Measurements from ENCODE around the gene PRCC.

Gene PRCC

DNA sequence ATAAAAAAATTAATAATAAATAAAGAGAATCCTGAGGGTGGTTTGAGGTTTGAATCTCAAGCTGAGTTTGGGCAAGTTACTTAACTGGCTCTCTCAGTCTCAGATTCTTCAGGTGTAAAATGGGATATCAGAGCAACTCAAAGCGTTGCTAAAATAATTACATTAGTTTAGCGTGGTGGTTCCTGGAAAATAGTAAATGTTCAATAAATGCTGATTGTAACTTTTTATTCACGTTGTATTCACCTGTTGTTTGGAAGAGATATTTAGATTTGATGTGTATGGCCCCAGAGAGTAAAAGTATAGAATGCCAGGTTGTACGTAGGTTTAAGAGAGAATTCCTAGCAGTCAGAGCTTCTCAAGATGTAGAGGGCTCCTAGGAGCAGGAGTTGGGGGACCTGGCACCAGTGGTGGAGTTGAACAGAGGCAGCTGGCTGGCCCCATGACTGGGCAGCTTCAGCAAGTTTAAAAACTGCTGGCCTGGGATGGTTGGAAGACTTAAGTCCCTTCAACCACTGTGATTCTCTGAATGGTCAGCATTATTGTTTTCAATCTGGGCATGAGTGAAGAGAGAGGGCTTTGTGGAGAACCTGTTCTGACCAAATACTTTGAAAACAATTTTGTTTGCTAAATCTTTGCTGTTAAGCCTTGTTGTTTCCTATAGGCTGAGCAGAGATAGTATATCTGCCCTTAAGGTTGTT is 22.4 kb downstream of the PRCC start:
- TF ChIP-seq ZFX (IDR thresholded peaks at IDR 0.05): no peak
- TF ChIP-seq, protein P1, sequence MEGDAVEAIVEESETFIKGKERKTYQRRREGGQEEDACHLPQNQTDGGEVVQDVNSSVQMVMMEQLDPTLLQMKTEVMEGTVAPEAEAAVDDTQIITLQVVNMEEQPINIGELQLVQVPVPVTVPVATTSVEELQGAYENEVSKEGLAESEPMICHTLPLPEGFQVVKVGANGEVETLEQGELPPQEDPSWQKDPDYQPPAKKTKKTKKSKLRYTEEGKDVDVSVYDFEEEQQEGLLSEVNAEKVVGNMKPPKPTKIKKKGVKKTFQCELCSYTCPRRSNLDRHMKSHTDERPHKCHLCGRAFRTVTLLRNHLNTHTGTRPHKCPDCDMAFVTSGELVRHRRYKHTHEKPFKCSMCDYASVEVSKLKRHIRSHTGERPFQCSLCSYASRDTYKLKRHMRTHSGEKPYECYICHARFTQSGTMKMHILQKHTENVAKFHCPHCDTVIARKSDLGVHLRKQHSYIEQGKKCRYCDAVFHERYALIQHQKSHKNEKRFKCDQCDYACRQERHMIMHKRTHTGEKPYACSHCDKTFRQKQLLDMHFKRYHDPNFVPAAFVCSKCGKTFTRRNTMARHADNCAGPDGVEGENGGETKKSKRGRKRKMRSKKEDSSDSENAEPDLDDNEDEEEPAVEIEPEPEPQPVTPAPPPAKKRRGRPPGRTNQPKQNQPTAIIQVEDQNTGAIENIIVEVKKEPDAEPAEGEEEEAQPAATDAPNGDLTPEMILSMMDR (conservative IDR thresholded peaks at IDR 0.05): no peak
- no peak overlapping the region for H3K27ac ChIP-seq

DNA sequence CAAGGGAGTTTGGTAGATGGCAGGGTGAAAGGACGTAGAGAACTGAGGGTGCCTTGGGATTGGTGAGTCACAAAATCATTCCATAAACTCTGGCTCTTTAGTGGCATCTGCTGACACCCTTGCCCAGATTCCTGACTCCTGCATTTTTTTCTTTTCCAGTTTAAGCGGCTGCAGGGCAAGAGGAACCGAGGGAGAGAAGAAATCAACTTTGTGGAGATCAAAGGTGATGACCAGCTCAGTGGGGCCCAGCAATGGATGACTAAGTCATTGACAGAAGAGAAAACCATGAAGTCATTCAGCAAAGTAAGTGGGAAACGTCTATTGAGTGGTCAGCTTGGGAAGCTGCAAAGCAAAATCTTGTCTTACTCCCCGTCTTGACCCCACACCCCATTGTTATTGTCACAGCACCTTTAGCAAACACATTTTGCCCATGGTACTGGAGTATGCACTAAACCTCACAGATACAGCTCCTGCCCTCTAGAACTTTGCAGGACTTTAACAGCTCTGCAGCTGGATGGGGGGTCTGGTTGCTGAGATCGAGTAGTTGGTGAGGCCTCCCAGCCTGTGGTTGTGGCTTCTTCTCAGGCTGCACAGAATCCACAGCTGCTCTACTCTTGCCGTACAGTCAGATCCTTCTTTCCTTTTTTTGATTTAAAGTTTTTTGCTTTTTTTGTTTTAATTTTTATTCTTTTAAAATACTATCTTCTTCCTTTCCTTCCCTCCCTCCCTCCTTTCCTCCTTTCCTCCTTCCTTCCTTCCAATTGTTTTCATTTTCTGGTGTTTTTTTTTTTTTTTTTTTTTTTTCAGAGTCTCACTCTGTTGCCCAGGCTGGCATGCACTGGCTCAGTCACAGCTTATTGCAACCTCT is 27.4 kb downstream of the PRCC start:
- H3K27ac ChIP-seq: no peak overlapping the region
- TF ChIP-seq, protein P1 (conservative IDR thresholded peaks at IDR 0.05): no peak
- TF ChIP-seq ZFX (IDR thresholded peaks at IDR 0.05): no peak

DNA sequence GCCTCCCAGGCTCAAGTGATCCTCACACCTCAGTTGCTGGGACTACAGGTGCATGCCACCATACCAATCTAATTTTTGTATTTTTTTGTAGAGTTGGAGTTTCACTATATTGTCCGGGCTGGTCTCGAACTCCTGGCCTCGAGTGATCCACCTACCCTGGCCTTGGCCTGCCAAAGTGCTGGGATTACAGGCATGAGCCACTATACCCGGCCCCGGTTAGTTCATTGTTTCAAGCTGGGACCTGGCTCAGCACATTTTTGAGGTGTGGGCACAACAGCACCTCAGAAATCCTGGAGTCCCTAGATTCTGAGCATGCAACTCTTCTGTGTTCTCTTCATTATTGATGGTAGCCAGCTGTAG is 28.0 kb downstream of the PRCC start:
- no peak for TF ChIP-seq ZFX (IDR thresholded peaks at IDR 0.05)
- TF ChIP-seq, protein P1 (conservative IDR thresholded peaks at IDR 0.05): no peak
- H3K27ac ChIP-seq: no peak overlapping the region

DNA sequence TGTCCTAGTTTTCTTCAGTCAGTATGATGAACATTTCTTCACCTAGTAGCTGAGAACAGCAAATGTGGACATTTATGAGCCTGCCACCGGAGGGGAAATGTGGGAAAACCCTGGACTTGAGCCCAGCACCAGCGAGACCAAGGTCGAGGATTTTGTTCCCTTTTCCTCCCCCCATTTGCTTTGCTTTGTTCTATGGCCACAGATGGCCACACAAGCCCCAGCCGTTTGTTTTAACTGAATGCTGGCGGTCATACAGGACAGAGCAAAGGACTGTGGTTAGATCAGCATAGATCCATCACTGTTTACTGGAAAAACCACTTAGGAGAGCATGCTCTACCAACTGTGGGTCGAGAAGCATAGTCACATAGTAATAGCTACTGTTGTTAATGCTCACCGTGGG is 28.5 kb downstream of the PRCC start:
- no peak for TF ChIP-seq ZFX (IDR thresholded peaks at IDR 0.05)
- TF ChIP-seq, protein P1 (conservative IDR thresholded peaks at IDR 0.05): no peak
- no peak overlapping the region for H3K27ac ChIP-seq

DNA sequence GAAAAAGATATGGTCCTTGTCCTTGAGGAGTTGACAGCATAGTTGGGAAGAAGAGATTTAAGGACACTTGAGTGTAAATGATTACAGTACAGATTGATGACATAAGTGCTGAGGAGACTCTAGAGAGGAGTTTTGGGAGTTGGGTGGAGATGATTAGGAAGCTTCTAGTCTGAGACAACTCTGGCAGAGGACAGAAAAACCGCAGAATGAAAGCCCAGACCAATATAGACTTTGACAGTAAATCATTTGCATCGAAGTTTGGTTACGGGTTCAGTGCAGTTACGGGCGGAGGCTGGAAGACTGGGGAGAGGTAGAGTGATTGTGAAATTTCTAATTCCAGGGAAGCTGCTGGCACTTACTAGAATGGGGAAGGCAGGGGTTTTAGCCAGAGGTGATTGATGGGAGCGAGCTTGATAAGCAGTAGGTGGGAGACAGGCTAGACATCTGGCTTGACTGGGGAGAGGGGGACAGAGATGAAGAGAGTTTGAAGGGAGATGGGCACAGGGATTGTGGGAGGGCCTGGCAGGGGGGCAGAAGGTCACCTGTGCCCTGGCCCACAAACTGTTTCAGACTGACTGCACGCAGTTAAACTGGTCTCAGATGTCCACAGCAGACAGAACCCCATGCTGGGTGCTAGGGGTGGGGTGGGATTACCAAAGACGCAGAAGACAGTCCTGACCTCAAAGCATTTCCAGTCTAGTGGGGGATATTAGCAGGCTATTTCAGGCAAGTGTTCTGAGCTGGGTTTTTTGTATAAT is 29.2 kb downstream of the PRCC start:
- no peak for TF ChIP-seq ZFX (IDR thresholded peaks at IDR 0.05)
- TF ChIP-seq, protein P1 (conservative IDR thresholded peaks at IDR 0.05): no peak
- no peak overlapping the region for H3K27ac ChIP-seq

DNA sequence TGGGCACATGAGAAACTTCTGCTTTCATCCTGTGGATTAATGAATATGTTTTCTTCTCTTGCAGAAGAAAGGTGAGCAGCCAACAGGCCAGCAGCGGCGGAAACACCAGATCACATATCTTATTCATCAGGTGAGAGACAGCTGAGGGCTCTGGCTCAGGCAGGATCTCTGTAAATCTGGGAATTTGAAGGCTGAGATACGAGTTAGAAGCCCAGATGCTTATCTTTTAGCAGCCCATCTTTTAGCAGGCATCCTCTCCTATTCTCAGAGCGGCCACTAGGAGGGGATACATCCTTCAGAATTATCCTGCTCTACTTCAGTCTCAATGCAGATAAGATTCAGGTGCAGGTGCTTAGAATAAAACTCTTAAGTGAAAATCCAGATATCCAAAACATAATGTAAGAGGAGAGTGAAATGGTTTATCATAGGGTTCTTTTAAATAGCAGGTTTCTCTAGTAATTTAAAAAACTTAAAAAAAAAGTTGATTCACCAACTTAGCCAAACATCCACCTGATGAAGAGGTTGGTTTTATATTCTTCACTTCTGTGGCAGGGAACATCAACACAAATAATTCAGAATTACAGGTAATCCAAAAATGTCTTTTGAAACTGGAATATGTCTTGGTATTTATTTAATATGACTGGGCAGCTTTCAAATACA is 30.0 kb downstream of the PRCC start:
- TF ChIP-seq, protein P1 (conservative IDR thresholded peaks at IDR 0.05): peak; percentile 90
- no peak for TF ChIP-seq ZFX (IDR thresholded peaks at IDR 0.05)
- no peak overlapping the region for H3K27ac ChIP-seq
